Tibial artery (tissue), 4 donors: ENCODE data around the gene MAP3K7.

Experiments used
- DNase-seq, 2 donors: peaks; one replicate each; pipeline ENCODE4 v3.0.0-alpha.2; 2019
- H3K27ac ChIP-seq, 2 donors: fragments of 200-600 bp; sonication (generic) in 1 of 2; 1 replicate in 1 of 2; 2 replicates in 1 of 2; pipeline ENCODE4 v1.5.1; 2018 to 2019; ENCODE audit warnings: mild to moderate bottlenecking in 1 of 2
- H3K27me3 ChIP-seq, 2 donors: fragments of 200-600 bp; sonication (generic) in 1 of 2; one replicate each; pipeline versions ENCODE4 v1.5.1 to v1.6.0; 2016 to 2019
- H3K36me3 ChIP-seq, 3 donors: fragments of 200-600 bp; sonication (generic) in 2 of 3; one replicate each; pipeline ENCODE4 v1.5.1; 2016 to 2019; ENCODE audit warnings: mild to moderate bottlenecking in 2 of 3
- H3K4me1 ChIP-seq, 4 donors: fragments of 200-600 bp; sonication (generic) in 2 of 4; 1 replicate in 3 of 4; 2 replicates in 1 of 4; pipeline ENCODE4 v1.5.1; 2016 to 2019
- H3K4me3 ChIP-seq, 2 donors: fragments of 200-600 bp; sonication (generic) in 1 of 2; 1 replicate in 1 of 2; 2 replicates in 1 of 2; pipeline ENCODE4 v1.5.1; 2018 to 2019; ENCODE audit warnings: mild to moderate bottlenecking in 2 of 2
- H3K9me3 ChIP-seq, 3 donors: fragments of 200-600 bp; sonication (generic) in 1 of 3; one replicate each; pipeline ENCODE4 v1.5.1; 2016 to 2019
- intact Hi-C: fragments of 100-400 bp; cut with DNase I; formaldehyde crosslinking; loops from one replicate; pipeline ENCODE4 v1.15.0; 2023; ENCODE audit warnings: low total_unique reads
- TF ChIP-seq, protein P1 (sequence below), 2 experiments: fragments of 200-600 bp in 1 of 2; fragments of 450-650 bp in 1 of 2; IDR thresholded peaks; one replicate each; pipeline ENCODE4 v1.5.1; 2017 to 2019; ENCODE audit warnings: antibody characterized with exemption in 2 of 2, mild to moderate bottlenecking in 1 of 2, moderate library complexity in 1 of 2

The MAP3K7 gene

DNA sequence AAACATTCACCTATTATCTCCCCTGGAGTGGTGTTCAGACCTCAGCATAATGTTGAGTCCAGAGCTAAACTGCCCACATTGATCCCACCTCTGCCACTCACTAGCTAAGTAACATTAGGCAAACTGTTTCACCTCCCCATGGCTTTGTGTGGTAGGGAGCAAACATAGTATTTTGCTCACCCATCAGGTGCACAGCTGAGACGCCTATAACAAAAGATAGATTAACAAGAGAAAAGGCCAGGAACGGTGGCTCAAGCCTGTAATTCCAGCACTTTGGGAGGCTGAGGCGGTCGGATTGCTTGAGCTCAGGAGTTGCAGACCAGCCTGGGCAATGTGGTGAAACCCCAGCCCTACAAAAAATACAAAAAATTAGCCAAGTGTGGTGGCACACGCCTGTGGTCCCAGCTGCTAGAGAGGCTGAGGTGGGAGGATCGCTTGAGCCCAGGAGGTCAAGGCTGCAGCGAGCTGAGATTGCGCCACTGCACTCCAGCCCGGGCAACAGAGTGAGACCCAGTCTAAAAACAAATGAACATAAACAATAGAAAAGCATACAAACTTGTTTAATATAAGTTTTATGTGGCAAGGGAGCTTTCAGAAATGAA is 91.6 kb downstream of the MAP3K7 start:
- no peak for DNase-seq
- TF ChIP-seq, protein P1, sequence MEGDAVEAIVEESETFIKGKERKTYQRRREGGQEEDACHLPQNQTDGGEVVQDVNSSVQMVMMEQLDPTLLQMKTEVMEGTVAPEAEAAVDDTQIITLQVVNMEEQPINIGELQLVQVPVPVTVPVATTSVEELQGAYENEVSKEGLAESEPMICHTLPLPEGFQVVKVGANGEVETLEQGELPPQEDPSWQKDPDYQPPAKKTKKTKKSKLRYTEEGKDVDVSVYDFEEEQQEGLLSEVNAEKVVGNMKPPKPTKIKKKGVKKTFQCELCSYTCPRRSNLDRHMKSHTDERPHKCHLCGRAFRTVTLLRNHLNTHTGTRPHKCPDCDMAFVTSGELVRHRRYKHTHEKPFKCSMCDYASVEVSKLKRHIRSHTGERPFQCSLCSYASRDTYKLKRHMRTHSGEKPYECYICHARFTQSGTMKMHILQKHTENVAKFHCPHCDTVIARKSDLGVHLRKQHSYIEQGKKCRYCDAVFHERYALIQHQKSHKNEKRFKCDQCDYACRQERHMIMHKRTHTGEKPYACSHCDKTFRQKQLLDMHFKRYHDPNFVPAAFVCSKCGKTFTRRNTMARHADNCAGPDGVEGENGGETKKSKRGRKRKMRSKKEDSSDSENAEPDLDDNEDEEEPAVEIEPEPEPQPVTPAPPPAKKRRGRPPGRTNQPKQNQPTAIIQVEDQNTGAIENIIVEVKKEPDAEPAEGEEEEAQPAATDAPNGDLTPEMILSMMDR (IDR thresholded peaks at IDR 0.05), result no peak
- intact Hi-C loops, result no loop called here
- Histone ChIP-seq H3K27ac (no peak overlapping the region), H3K9me3 (no peaks in the 10 kb centered on the region), H3K27me3 (peaks cover 0 to 8% of the 10 kb centered on the region in 2 donors), H3K4me3 (no peak overlapping the region), H3K36me3 (no peaks in the 10 kb centered on the region), H3K4me1 (no peaks in the 10 kb centered on the region)

DNA sequence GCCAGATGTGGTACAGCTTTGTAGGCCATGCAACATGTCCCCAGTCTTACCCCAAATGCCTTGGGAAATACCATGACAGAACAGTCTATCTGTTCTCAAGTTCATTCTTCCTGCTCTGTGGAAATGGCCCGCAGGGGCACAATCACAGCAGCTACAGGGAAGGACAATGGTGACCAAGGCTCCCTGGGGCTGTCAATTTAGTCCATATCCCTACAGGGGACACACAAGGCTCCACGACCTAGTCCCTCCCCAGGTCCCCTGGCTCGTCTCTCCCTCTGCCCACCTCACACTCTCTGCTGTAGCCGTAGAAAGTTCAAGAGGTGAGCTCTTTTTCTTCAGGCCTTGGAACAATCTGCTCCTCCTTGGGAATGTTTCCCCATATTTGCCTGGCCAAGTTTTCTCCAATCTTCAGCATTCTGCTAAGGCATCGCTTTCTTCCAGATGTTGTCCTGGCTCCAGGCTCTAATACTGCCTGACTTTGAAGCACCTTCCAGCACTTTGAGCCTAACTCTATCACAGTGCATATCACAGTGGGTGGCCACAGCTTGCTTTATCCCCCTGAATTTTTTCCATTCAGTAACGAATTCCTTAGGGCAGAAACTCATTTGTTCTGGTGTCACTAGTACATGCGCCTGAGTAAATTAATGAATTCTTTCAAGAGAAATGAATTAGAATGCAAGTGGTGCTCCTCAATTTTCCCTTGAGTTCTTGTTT is 92.6 kb downstream of the MAP3K7 start:
- intact Hi-C loops, result no loop called here
- Histone ChIP-seq H3K4me1 (no peaks in the 10 kb centered on the region), H3K9me3 (no peaks in the 10 kb centered on the region), H3K4me3 (no peak overlapping the region), H3K27ac (no peak overlapping the region), H3K36me3 (no peaks in the 10 kb centered on the region), H3K27me3 (peaks cover 0 to 8% of the 10 kb centered on the region in 2 donors)
- TF ChIP-seq, protein P1 (IDR thresholded peaks at IDR 0.05), result no peak
- no peak for DNase-seq

DNA sequence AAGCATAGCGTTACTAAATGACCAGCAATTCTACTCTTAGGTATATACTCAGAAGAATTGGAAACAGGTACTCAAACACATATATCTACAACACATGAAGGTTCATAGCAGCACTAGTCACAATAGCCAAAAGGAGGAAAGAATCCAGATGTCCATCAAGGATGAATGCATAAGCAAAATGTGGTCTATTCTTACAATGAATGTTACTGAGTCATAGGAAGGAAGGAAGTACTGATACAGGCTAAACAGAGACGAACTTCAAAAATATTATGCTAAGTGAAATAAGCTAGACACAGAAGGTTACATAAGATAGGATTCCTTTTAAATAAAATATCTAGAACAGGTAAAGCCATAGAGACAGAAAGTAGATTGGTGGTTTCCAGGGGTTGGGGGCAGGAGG is 93.5 kb downstream of the MAP3K7 start:
- Histone ChIP-seq H3K4me3 (no peak overlapping the region), H3K27ac (no peak overlapping the region), H3K36me3 (no peaks in the 10 kb centered on the region), H3K27me3 (peaks cover 0 to 8% of the 10 kb centered on the region in 2 donors), H3K4me1 (no peaks in the 10 kb centered on the region), H3K9me3 (no peaks in the 10 kb centered on the region)
- TF ChIP-seq, protein P1 (IDR thresholded peaks at IDR 0.05), result no peak
- intact Hi-C loops, result no loop called here
- DNase-seq, result no peak

DNA sequence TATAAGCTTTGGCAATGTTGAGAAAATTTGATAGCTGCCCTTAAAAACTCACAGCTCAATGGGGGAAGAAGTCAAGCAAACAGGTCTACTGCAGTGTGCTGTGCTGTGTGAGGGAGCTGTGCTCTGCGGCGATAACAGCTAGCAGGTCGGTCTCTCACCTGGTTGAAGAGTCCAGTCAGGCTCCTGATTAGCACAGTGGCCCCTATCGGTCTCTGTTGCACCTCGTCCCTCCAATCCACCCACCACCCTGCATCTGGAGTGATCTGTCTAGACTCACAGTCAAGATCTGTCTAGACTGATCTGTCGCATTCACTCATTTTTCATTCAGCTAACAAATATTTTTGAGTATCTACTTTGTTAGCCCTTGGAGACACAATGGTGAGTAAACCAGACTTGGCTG is 94.1 kb downstream of the MAP3K7 start:
- TF ChIP-seq, protein P1 (IDR thresholded peaks at IDR 0.05), result no peak
- Histone ChIP-seq H3K36me3 (no peaks in the 10 kb centered on the region), H3K4me1 (no peaks in the 10 kb centered on the region), H3K27me3 (peaks cover 0 to 8% of the 10 kb centered on the region in 2 donors), H3K4me3 (no peak overlapping the region), H3K9me3 (no peaks in the 10 kb centered on the region), H3K27ac (no peak overlapping the region)
- DNase-seq, result no peak
- intact Hi-C loops, result no loop called here

DNA sequence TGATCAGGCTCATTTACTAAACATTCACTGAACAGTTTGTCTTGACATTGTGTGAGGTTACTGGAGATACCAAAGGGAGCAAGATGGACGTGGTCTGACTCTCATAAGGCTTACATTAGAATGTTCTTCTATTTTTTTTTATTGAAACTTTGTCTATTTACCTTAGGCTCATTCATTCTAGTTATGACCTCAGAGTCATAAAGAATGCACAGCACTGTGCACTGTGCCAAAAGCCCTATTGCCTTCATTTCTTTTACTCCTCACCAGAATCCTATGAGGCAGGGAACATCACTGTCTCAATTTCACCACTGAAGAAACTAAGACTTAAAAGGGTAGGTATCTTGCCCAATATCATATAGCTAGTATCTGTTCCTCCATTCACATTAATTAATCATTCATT is 94.5 kb downstream of the MAP3K7 start:
- H3K36me3 ChIP-seq, result no peaks in the 10 kb centered on the region
- intact Hi-C loops, result no loop called here
- no peak overlapping the region for H3K27ac ChIP-seq
- no peak for DNase-seq
- peaks cover 0 to 8% of the 10 kb centered on the region in 2 donors for H3K27me3 ChIP-seq
- no peaks in the 10 kb centered on the region for H3K4me1 ChIP-seq
- no peaks in the 10 kb centered on the region for H3K9me3 ChIP-seq
- TF ChIP-seq, protein P1 (IDR thresholded peaks at IDR 0.05), result no peak
- H3K4me3 ChIP-seq, result no peak overlapping the region
